Measurements from ENCODE around the gene KLHL35.
"Not testable (repeated sequence)": the region's sequence is repeated elsewhere in the genome, so short reads cannot be mapped to it uniquely, and the experiment has no call there.

KLHL35 gene

DNA sequence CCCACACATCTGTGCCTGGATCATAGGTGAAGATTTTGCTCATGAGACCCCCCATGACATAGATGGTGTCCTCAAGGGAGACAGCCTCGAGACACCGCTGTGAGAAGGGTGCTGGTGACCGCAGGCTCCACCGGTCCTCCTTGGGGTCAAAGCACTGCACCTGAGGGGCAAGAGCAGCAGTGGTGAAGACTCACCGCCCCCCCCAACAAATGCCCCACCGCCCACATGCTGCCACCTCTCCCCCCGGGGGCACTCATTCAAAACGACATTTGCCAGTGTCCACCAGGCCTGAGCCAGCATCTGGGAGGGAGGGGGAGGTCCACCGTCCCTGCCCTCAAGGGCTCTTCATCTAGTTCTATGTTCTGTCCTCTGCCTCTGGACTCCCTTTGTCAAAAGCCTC is 9.3 kb downstream of the KLHL35 start:
- no peak for DNase-seq

- no peak for DNase-seq
Observed at GRCh38 chr11:75422248-75423231, 10.5 kb downstream of the KLHL35 start.

DNA sequence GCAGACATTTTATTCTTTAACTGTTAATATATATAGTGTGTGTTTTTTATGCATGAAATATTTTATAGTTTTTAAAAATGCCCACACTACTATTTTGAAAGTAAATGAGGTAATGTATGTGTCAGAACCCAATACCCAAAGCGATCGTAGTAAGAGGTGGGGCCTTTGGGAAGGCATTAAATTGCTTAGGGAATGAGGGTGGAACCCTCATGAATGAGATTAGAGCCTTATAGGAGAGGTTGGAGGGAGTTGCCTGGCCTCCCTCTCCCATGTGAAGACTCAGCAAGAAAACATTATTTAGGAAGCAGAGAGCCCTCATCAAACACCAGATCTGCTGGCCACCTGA is 11.1 kb downstream of the KLHL35 start:
- DNase-seq: no peak

DNA sequence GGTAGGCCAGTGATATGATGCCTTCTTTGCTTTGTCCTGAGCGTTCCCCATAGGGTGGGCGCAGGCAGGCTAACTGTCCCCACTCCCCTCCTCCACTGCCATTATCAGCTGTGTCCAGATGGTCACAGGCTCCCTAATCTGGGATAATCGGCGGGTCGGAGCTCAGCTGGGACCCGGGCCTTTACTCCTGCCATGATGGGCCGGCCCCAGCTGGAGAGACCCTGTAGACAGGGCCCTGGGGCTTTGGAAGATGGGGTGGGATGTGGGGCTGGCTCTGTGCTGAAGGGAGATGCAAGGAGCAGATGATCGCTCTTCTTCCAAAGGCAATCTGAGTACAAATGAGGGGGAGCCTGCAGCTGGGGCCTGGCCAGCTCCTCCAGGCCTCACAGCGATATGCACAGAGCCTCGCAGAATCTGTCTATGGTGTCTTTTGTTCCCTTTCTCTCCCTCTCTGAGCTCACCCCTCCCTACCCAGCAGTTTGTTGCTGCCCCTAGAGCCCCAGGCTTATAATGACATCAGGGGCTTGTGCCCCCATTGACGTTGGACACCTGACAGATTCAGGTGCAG is 11.9 kb downstream of the KLHL35 start:
- no peak for DNase-seq

- no peak for DNase-seq
Observed at GRCh38 chr11:75420224-75421034, 12.6 kb downstream of the KLHL35 start.

GRCh38 chr11:75413864-75414263 is 19.1 kb downstream of the KLHL35 start:
- no peak for DNase-seq

GRCh38 chr11:75413146-75413545 is 19.9 kb downstream of the KLHL35 start:
- DNase-seq: not testable (repeated sequence)

DNA sequence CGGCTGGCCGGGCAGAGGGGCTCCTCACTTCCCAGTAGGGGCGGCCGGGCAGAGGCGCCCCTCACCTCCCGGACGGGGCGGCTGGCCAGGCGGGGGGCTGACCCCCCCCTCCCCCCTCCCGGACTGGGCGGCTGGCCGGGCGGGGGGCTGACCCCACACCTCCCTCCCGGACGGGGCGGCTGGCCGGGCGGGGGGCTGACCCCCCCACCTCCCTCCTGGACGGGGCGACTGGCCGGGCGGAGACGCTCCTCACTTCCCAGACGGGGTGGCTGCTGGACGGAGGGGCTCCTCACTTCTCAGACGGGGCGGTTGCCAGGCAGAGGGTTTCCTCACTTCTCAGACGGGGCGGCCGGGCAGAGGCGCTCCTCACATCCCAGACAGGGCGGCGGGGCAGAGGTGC is 23.0 kb downstream of the KLHL35 start:
- DNase-seq: not testable (repeated sequence)

DNA sequence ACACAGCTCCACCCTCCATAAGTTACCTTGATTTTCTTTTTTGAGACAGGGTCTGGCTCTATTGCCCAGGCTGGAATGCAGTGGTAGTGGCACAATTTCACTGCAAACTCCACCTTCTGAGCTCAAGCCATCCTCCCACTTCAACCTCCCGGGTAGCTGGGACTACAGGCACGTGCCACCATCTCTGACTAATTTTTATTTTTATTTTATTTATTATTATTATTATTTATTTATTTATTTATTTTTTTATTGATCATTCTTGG is 24.1 kb downstream of the KLHL35 start:
- DNase-seq: no peak

GRCh38 chr11:75406338-75406777 is 26.6 kb downstream of the KLHL35 start:
- no peak for DNase-seq

- no peak for DNase-seq
Observed at GRCh38 chr11:75403983-75404658, 28.9 kb downstream of the KLHL35 start.

- no peak for DNase-seq
Observed at GRCh38 chr11:75403037-75403436, 30.0 kb downstream of the KLHL35 start.

- no peak for DNase-seq
Observed at GRCh38 chr11:75402002-75402773, 30.8 kb downstream of the KLHL35 start.

DNA sequence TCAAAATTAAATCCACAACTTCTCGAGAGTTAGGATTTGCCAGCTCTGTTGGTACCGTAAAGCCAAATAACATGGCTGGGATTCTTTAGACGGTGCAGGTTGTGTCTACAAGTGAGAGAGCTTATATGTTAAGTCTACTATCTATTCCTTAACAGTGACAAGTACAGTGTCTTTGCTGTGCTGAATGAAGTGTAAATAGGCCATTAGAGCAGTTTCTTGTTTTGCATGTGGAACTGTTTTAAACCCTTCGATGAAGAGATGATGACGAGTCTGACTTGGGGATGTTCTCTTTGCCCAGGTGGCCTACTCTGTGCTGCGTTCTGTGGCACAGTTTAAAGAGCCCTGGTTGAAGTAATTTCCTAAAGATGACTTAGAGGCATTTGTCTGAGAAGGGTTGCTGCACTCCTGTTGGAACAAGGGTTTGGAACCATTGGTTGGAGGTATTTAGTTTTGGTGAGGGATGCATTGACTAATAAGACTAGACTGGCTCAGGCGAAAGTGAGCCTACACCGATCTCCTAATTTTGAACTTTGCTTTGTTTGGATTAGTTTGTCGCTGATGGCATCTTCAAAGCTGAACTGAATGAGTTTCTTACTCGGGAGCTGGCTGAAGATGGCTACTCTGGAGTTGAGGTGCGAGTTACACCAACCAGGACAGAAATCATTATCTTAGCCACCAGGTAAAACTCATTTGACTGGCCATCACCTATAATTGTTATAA is 32.7 kb downstream of the KLHL35 start:
- DNase-seq: no peak

- peak; percentile 81 for DNase-seq
Observed at GRCh38 chr11:75399344-75400145, 33.5 kb downstream of the KLHL35 start, which contains the start of gene RPS3. TSS of gene RPS3 (plus strand) at chr11:75399518. CDS start at chr11:75399548, 30 bp downstream.

- DNase-seq: no peak
Observed at GRCh38 chr11:75398906-75399305, 34.1 kb downstream of the KLHL35 start.

GRCh38 chr11:75394085-75394840 is 38.7 kb downstream of the KLHL35 start:
- DNase-seq: no peak

DNA sequence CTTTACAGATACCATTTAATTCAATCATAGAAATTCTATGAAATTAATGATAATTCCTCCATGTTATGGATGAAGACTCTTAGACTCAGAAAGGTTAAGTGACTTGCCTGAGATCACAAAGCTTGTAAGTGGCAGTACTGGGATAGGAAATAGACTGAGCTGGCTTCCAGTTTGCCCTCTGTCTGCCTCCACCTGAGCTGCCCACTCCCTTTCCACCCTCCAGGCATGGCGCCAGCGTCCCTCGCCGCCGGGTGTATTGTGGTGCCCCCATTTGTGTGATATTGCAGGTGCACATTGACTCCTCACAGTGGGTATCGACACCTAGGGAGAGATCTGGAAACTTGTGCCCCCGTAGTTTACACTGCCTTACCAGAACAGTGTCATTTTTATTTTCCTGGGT is 43.1 kb downstream of the KLHL35 start:
- DNase-seq: no peak

DNA sequence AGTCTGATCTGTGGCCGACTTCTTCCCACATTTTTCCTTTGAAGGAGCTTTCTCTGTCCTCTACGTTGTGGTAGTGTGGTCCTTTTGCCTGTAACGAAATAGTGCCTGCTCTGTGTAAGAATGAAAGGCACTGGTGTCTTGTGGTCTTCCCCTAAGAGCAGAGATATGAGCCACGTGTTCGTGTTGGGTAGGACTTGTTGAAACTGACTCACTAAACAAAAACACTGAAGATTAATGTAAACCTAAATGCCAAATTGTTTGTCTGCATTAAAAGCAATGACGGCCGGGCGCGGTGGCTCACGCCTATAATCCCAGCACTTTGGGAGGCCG is 43.8 kb downstream of the KLHL35 start:
- no peak for DNase-seq

Data from effector CD4-positive, alpha-beta T cell (primary cell).